Right atrium auricular region (tissue), 2 donors: Measurements from ENCODE around the gene MAN2A2. TPM values are rescaled to one million over a fixed set of nuclear protein-coding genes. Genes with fewer than 3 reads are reported as not detected.

Experiments
- DNase-seq: peaks from one replicate; pipeline ENCODE4 v3.0.0-alpha.2; 2019; ENCODE audit warnings: low spot score
- H3K27ac ChIP-seq, 2 donors: fragments of 200-600 bp; sonication (generic); 1 replicate in 1 of 2; 2 replicates in 1 of 2; pipeline ENCODE4 v1.5.1; 2016 to 2019
- H3K27me3 ChIP-seq, 2 donors: fragments of 200-600 bp; sonication (generic); one replicate each; pipeline versions ENCODE4 v1.5.1 to v1.6.0; 2017 to 2019
- H3K36me3 ChIP-seq: fragments of 200-600 bp; sonication (generic); one replicate; pipeline ENCODE4 v1.5.1; 2016
- H3K4me1 ChIP-seq, 2 donors: fragments of 200-600 bp; sonication (generic); one replicate each; pipeline versions ENCODE4 v1.5.1 to v1.6.0; 2017 to 2019
- H3K4me3 ChIP-seq, 2 donors: fragments of 200-600 bp; sonication (generic); 1 replicate in 1 of 2; 2 replicates in 1 of 2; pipeline ENCODE4 v1.5.1; 2017 to 2019; ENCODE audit warnings: mild to moderate bottlenecking in 1 of 2, moderate library complexity in 1 of 2
- H3K9me3 ChIP-seq, 2 donors: fragments of 200-600 bp; sonication (generic); one replicate each; pipeline ENCODE4 v1.5.1; 2019
- CTCF ChIP-seq, 2 donors: fragments of 200-600 bp; sonication (generic); IDR thresholded peaks; one replicate each; pipeline ENCODE4 v1.5.1; 2019; ENCODE audit warnings: antibody characterized with exemption in 2 of 2
- total RNA-seq, 2 donors: library from RNA; depleted of rRNA; stranded (reverse); fragments of >200 nt; gene quantifications; one replicate each; pipeline ENCODE4 v1.1.0, GENCODE V29; 2016

Gene MAN2A2
- total RNA-seq, 2 donors from 2014 or later, result 41.7 to 42.3 TPM

- peaks cover 14% of the 10 kb centered on the region for H3K36me3 ChIP-seq
- H3K4me3 ChIP-seq, result no peak overlapping the region
- no peak for TF ChIP-seq CTCF (IDR thresholded peaks at IDR 0.05)
- no peaks in the 10 kb centered on the region for H3K27me3 ChIP-seq
- H3K27ac ChIP-seq, result peak overlapping the region; percentile 77 to 82
- no peaks in the 10 kb centered on the region for H3K9me3 ChIP-seq
- no peak for DNase-seq
- H3K4me1 ChIP-seq, result peaks cover 3 to 57% of the 10 kb centered on the region in 2 donors
Measured at GRCh38 chr15:90959028-90959595, 56.0 kb downstream of the MAN2A2 start.

GRCh38 chr15:90959894-90960293, 56.8 kb downstream of the MAN2A2 start:
- no peak for TF ChIP-seq CTCF (IDR thresholded peaks at IDR 0.05)
- no peak overlapping the region for H3K4me3 ChIP-seq
- no peaks in the 10 kb centered on the region for H3K9me3 ChIP-seq
- DNase-seq, result no peak
- H3K27ac ChIP-seq, result peak overlapping the region; percentile 77 to 82
- H3K4me1 ChIP-seq, result peaks cover 3 to 54% of the 10 kb centered on the region in 2 donors
- H3K27me3 ChIP-seq, result no peaks in the 10 kb centered on the region
- H3K36me3 ChIP-seq, result peaks cover 14% of the 10 kb centered on the region

- no peak for TF ChIP-seq CTCF (IDR thresholded peaks at IDR 0.05)
- no peak for DNase-seq
- peaks cover 3 to 50% of the 10 kb centered on the region in 2 donors for H3K4me1 ChIP-seq
- no peaks in the 10 kb centered on the region for H3K9me3 ChIP-seq
- no peaks in the 10 kb centered on the region for H3K27me3 ChIP-seq
- peak overlapping the region; percentile 77 to 82 for H3K27ac ChIP-seq
- no peak overlapping the region for H3K4me3 ChIP-seq
- peaks cover 14% of the 10 kb centered on the region for H3K36me3 ChIP-seq
Measured at GRCh38 chr15:90960298-90961091, 57.4 kb downstream of the MAN2A2 start.

GRCh38 chr15:90962021-90962420, 58.9 kb downstream of the MAN2A2 start:
- TF ChIP-seq CTCF (IDR thresholded peaks at IDR 0.05), result no peak
- H3K9me3 ChIP-seq, result no peaks in the 10 kb centered on the region
- peaks cover 0 to 36% of the 10 kb centered on the region in 2 donors for H3K4me1 ChIP-seq
- no peak overlapping the region for H3K4me3 ChIP-seq
- H3K36me3 ChIP-seq, result peaks cover 14% of the 10 kb centered on the region
- no peak for DNase-seq
- H3K27me3 ChIP-seq, result no peaks in the 10 kb centered on the region
- H3K27ac ChIP-seq, result no peak overlapping the region

- Histone ChIP-seq H3K4me3 (no peak overlapping the region), H3K27ac (no peak overlapping the region), H3K9me3 (no peaks in the 10 kb centered on the region), H3K36me3 (peaks cover 8% of the 10 kb centered on the region), H3K4me1 (peaks cover 0 to 5% of the 10 kb centered on the region in 2 donors), H3K27me3 (no peaks in the 10 kb centered on the region)
- no peak for TF ChIP-seq CTCF (IDR thresholded peaks at IDR 0.05)
- no peak for DNase-seq
Measured at GRCh38 chr15:90966262-90966661, 63.2 kb downstream of the MAN2A2 start.
